Nephron (organoid): ENCODE measurements around the gene CD300E.
"Not testable (repeated sequence)": the region's sequence is repeated elsewhere in the genome, so short reads cannot be mapped to it uniquely, and the experiment has no call there.

Experiments used
- H3K27ac Mint-ChIP-seq, 3 experiments: 2 replicates each; pipeline ENCODE4 v1.8.0; 2020; ENCODE audit warnings: mixed read lengths in 3 of 3, mild to moderate bottlenecking in 2 of 3, moderate library complexity in 1 of 3
- H3K27me3 Mint-ChIP-seq: 2 replicates; pipeline ENCODE4 v1.8.0; 2021; ENCODE audit warnings: low read depth, mild to moderate bottlenecking, moderate library complexity, mixed read lengths
- H3K36me3 Mint-ChIP-seq: 2 replicates; pipeline ENCODE4 v1.8.0; 2020; ENCODE audit warnings: low read depth, mixed read lengths
- H3K4me1 Mint-ChIP-seq: 2 replicates; pipeline ENCODE4 v1.8.0; 2020; ENCODE audit warnings: mixed read lengths
- H3K4me3 Mint-ChIP-seq, 3 experiments: 2 replicates each; pipeline ENCODE4 v1.8.0; 2020; ENCODE audit warnings: mild to moderate bottlenecking in 3 of 3, mixed read lengths in 3 of 3, moderate library complexity in 2 of 3
- H3K9me3 Mint-ChIP-seq: 2 replicates; pipeline ENCODE4 v1.8.0; 2020; ENCODE audit warnings: mixed read lengths
- CTCF ChIP-seq, 3 experiments: fragments of 200-600 bp; sonication (generic); IDR thresholded peaks; one replicate each; pipeline ENCODE4 v1.5.0; 2021; ENCODE audit warnings: antibody characterized with exemption in 3 of 3; ENCODE audit not compliant: unreplicated experiment in 3 of 3

The CD300E gene

DNA sequence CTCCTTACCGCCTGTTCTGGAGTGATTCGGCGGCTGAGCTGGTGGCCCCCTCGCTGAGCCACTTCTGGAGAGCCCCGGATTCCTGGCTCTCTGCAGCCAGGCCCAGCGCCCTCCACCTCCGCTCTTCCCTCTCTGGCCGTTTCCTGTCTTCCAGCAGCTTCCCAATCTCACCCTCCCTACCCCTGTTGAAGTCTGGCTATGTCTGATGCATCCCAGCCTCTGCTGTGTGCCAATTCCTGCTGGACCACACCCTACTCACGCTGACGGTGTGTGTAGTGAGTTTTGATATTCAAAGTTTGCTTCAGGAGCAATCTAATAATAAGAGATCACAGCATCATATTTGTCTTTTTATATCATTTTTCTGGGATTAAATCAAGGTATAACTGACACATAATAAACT is 40.9 kb downstream of the CD300E start:
- Mint-ChIP-seq H3K36me3 (no peaks in the 10 kb centered on the region), H3K4me3 (no peak overlapping the region), H3K9me3 (peaks cover 2% of the 10 kb centered on the region), H3K4me1 (no peaks in the 10 kb centered on the region), H3K27ac (no peak overlapping the region), H3K27me3 (peaks cover 4% of the 10 kb centered on the region)
- no peak for TF ChIP-seq CTCF (IDR thresholded peaks at IDR 0.05; ENCODE audit: unreplicated experiment in 3 of 3)

DNA sequence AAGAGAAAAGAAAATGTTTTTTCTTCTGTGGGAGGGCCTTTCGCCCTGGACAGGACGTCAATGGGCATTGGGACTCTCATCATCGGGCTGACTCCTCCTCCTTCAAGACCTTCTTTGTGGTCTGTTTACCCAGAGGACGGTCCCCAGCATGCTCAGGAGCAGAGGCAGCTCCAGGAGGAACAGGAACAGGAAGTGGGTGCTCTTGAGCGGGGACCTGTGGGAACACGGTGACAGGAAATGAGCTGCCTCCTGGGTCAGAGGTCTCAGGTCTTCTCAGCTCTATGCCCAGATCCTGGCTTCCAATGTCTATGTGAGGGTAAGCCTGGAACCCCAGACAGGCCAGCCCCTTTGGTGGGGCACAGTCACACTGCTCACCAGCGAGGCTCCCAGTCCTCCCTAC is 43.6 kb downstream of the CD300E start:
- Mint-ChIP-seq H3K9me3 (peaks cover 2% of the 10 kb centered on the region), H3K4me1 (no peaks in the 10 kb centered on the region), H3K27ac (no peak overlapping the region), H3K4me3 (no peak overlapping the region), H3K36me3 (no peaks in the 10 kb centered on the region), H3K27me3 (peaks cover 12% of the 10 kb centered on the region)
- no peak for TF ChIP-seq CTCF (IDR thresholded peaks at IDR 0.05; ENCODE audit: unreplicated experiment in 3 of 3)

DNA sequence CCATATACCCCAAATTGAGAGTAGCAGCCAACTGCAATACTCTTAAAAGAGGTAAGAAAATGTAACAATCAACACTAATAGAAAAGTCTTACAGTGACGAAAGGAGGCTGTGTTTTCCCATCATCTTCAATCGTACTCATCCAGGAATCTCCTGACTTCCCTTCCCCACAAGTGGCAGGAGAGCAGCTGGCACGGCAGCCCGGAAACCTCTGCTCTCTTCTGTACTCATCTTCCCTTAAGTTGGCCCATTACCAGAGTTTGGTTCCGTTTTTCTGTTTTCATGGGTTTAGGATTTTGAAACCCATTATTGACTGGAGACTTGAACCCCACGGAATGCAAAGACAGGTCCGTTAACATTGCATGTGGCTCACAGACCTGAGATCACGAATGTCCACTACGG is 44.6 kb downstream of the CD300E start:
- peaks cover 16% of the 10 kb centered on the region for H3K27me3 Mint-ChIP-seq

DNA sequence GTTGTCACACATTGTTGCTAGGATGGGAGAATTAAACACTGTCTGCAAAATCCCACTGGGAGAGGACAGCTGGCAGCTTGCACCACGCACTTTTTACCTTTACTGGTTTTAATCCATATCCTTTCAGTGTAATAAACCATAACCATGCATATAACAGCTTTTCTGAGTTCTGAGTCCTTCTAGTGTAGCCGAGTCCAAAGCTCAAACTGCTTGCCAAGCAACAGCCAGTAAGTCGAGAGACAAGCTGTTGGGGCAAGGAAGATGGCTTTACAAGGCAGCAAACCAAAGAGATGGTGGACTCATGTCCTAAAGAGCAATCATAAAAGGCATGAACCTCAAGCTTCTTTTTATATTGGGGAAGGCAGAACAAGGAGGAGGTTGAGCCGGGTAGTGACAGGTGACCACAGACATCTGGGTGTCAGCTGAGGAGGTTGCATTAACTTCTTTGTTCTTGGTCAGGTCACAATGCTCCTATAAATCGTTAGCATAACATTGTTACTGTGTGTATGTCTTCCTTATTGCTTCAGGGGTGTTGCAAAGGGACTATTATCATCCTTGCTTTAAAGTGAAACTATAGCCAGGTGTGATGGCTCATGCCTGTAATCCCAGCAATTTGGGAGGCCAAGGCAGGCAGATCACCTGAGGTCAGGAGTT is 48.9 kb downstream of the CD300E start:
- Mint-ChIP-seq H3K4me1 (no peaks in the 10 kb centered on the region), H3K27me3 (peaks cover 22% of the 10 kb centered on the region), H3K4me3 (no peak overlapping the region), H3K27ac (no peak overlapping the region), H3K36me3 (no peaks in the 10 kb centered on the region), H3K9me3 (peaks cover 2% of the 10 kb centered on the region)
- no peak for TF ChIP-seq CTCF (IDR thresholded peaks at IDR 0.05; ENCODE audit: unreplicated experiment in 3 of 3)

More for the DNA sequence above, 44.6 kb downstream of the CD300E start:
- Mint-ChIP-seq H3K9me3 (peaks cover 2% of the 10 kb centered on the region), H3K36me3 (no peaks in the 10 kb centered on the region), H3K27ac (no peak overlapping the region), H3K4me1 (no peaks in the 10 kb centered on the region), H3K4me3 (no peak overlapping the region)
- no peak for TF ChIP-seq CTCF (IDR thresholded peaks at IDR 0.05; ENCODE audit: unreplicated experiment in 3 of 3)

- H3K4me3 Mint-ChIP-seq, H3K4me1 Mint-ChIP-seq, H3K27ac Mint-ChIP-seq, H3K9me3 Mint-ChIP-seq, H3K36me3 Mint-ChIP-seq: not testable (repeated sequence)
- H3K27me3 Mint-ChIP-seq: peaks cover 23% of the 10 kb centered on the region
These were observed 49.9 kb downstream of the CD300E start for GRCh38 chr17:74573635-74574034.

GRCh38 chr17:74573169-74573568 is 50.4 kb downstream of the CD300E start:
- Mint-ChIP-seq H3K9me3 (no peaks in the 10 kb centered on the region), H3K27me3 (peaks cover 25% of the 10 kb centered on the region), H3K4me3 (no peak overlapping the region), H3K27ac (no peak overlapping the region), H3K4me1 (peaks cover 3% of the 10 kb centered on the region), H3K36me3 (no peaks in the 10 kb centered on the region)
- no peak for TF ChIP-seq CTCF (IDR thresholded peaks at IDR 0.05; ENCODE audit: unreplicated experiment in 3 of 3)
